ENCODE data around the gene NT5C1B.

Gene NT5C1B

DNA sequence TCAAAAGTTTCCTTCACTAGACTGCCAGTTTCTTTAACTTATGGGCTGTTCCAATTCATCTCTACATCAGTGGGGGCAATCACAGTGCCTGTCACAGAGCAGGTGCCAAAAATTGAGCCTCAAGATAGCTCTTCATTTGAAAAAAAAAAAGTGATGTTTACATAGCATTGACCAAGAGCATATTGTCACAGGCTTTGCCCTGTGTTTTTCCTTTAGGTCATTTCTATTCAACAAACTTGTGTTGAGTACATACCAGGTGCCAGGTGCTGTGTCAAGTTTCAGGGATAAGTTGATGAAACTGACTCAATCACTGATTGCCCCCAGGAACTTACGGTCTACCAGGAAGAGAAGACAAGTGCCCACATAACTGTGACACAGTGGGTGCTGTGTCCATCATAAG is 22.2 kb upstream of the NT5C1B start:
- DNase-seq (ENCODE audit: low read depth in 2 of 2): no peak
- no peak overlapping the region for H3K4me3 ChIP-seq (replicated peaks in 1 of 2; ENCODE audit: low read depth in 2 of 2, low read length in 2 of 2)
- TF ChIP-seq, protein P1, sequence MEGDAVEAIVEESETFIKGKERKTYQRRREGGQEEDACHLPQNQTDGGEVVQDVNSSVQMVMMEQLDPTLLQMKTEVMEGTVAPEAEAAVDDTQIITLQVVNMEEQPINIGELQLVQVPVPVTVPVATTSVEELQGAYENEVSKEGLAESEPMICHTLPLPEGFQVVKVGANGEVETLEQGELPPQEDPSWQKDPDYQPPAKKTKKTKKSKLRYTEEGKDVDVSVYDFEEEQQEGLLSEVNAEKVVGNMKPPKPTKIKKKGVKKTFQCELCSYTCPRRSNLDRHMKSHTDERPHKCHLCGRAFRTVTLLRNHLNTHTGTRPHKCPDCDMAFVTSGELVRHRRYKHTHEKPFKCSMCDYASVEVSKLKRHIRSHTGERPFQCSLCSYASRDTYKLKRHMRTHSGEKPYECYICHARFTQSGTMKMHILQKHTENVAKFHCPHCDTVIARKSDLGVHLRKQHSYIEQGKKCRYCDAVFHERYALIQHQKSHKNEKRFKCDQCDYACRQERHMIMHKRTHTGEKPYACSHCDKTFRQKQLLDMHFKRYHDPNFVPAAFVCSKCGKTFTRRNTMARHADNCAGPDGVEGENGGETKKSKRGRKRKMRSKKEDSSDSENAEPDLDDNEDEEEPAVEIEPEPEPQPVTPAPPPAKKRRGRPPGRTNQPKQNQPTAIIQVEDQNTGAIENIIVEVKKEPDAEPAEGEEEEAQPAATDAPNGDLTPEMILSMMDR (IDR thresholded peaks at IDR 0.05; ENCODE audit: low read depth, low read length): no peak

DNA sequence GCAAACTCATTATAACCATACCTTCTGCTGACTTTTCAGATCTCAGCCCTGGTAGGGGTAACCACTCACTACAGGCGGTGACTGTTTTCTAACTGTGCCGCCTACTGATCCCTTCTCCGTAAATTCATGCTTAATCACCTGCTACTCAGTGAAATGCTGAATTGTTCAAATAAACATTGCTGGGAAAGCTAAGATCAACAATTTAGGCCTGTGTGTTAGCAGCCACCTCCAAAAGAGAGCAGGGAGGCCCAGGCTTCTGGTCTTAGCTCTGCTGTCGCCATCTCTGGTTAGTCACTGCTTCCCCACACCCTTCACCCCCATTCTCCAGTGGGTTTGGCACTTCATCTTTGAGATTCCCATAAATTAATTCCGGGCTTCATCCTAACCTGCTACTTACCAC is 21.8 kb upstream of the NT5C1B start:
- TF ChIP-seq, protein P1 (IDR thresholded peaks at IDR 0.05; ENCODE audit: low read depth, low read length): no peak
- no peak for DNase-seq (ENCODE audit: low read depth in 2 of 2)
- H3K4me3 ChIP-seq (replicated peaks in 1 of 2; ENCODE audit: low read depth in 2 of 2, low read length in 2 of 2): no peak overlapping the region

DNA sequence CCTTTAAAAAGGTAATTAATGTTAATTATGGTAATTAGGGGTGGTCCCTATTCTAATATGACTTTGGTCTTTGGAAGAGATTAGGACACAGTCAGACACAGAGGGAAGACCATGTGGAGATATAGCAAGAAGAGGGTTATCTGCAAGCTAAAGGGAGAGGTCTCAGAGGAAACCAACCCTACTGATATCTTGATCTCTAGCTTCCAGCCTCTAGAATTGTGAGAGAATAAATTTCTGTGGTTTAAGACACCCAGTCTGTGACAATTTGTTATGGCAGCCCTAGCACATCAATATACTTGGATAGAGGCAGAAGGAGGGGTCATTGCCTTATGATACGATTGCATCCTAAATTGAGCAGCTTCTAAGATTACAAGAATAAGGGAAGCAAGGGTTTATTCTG is 21.3 kb upstream of the NT5C1B start:
- no peak overlapping the region for H3K4me3 ChIP-seq (replicated peaks in 1 of 2; ENCODE audit: low read depth in 2 of 2, low read length in 2 of 2)
- TF ChIP-seq, protein P1 (IDR thresholded peaks at IDR 0.05; ENCODE audit: low read depth, low read length): no peak
- no peak for DNase-seq (ENCODE audit: low read depth in 2 of 2)

DNA sequence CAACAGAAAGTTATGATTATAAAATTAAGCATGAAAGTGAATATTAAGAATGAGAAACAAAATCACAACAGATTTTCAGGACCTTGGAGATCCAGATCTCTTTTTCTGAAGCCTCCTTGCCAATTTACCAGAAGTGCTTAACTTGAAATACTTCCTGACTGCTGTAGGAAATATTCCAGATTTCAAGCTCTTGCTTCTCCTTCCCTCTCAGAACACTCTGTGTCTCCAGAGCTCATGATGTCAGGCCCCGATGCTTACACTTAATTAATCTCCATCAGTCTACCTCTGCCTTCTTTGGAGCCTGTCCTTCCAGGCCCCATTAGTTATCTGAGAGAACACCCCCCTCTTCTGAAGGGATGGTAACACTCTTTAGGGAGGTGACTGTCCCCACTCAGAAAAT is 20.7 kb upstream of the NT5C1B start:
- no peak overlapping the region for H3K4me3 ChIP-seq (replicated peaks in 1 of 2; ENCODE audit: low read depth in 2 of 2, low read length in 2 of 2)
- TF ChIP-seq, protein P1 (IDR thresholded peaks at IDR 0.05; ENCODE audit: low read depth, low read length): no peak
- DNase-seq (ENCODE audit: low read depth in 2 of 2): peak in 1 of 2 donors; percentile 45

DNA sequence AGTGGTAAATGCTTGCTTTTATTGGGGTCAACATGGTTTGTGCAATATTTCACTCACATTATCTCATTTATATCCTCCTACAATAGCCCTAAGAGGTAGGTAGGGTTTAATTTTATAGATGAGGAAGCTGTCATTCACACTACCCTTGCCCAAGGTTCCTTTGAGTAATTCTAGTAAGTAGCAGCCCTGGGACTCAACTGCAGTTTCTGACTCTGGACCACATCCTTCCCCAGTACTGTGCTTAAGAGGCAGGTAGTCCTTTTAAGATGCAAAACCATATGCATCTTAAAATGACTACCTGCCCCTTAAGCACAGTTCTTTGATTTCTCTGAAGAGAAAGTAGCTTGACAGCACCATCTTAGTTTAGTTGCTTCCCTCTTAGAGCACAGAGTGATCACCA is 15.7 kb upstream of the NT5C1B start:
- H3K4me3 ChIP-seq (replicated peaks in 1 of 2; ENCODE audit: low read depth in 2 of 2, low read length in 2 of 2): no peak overlapping the region
- TF ChIP-seq, protein P1 (IDR thresholded peaks at IDR 0.05; ENCODE audit: low read depth, low read length): no peak
- DNase-seq (ENCODE audit: low read depth in 2 of 2): no peak

DNA sequence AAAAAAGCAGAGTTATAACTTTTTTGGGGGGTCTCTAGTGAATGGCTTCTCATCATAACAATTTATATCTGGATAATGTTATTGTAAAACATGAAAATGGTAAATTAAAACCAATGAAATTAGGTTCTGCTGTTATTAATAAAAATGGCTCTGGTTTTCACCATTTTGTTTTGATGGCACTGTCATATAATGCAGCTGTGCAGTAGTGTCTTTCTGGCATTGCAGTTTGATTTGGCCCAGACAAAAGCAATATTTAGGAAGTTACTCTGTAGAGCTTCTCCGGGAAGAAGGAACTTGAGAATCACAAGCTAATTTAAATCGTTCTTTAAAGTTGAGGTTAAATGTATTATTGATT is 15.1 kb upstream of the NT5C1B start:
- H3K4me3 ChIP-seq (replicated peaks in 1 of 2; ENCODE audit: low read depth in 2 of 2, low read length in 2 of 2): no peak overlapping the region
- TF ChIP-seq, protein P1 (IDR thresholded peaks at IDR 0.05; ENCODE audit: low read depth, low read length): no peak
- DNase-seq (ENCODE audit: low read depth in 2 of 2): no peak

DNA sequence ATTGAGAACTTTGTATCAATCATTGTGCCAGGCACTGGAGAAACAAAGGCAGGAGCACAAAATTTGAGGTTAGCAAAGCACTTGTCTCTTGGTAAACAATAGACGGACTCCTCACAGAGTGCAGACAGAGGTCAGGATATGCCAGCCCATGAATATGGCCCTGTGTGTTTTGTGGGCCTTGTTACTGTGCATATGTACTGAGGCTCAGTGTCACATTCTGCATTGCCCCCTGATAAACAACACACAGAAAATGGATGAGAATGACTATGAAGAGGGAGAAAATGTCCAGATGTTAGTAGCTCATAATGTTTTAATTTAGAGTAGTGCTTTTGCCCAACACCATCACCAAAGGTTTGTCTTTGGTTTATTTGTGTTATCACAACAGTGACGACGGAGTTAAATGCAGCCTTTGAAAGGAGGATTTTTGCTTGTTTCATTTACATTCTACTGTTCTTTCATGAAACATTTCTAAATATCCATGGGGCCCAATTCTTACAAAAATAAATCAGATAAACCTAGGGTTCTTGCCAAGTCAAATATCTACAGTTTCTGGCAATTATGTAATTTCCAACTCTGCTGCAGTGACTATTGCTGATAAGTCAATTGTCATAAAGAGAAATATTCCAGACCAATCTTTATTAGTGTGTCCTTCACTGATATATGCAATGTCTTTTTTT is 14.6 kb upstream of the NT5C1B start:
- TF ChIP-seq, protein P1 (IDR thresholded peaks at IDR 0.05; ENCODE audit: low read depth, low read length): no peak
- DNase-seq (ENCODE audit: low read depth in 2 of 2): peak in 1 of 2 donors; percentile 34
- H3K4me3 ChIP-seq (replicated peaks in 1 of 2; ENCODE audit: low read depth in 2 of 2, low read length in 2 of 2): no peak overlapping the region

Measured in cardiac fibroblast (primary cell).